Stimulated activated CD8-positive, alpha-beta memory T cell treated with anti-CD3 and anti-CD28 coated beads, Interleukin-15, amount 100 ng/mL, for 24 hours (primary cell): Measurements from ENCODE around the gene TNP2.

Experiments used
- DNase-seq: peaks from one replicate; pipeline ENCODE4 v3.0.0-alpha.2; 2020; ENCODE audit warnings: low read depth

The TNP2 gene

GRCh38 chr16:11268921-11269375, at the start of gene TNP2:
TNP2 (minus strand) TSS chr16:11269325; CDS start chr16:11269262, 63 bp downstream.
- DNase-seq = no peak

DNA sequence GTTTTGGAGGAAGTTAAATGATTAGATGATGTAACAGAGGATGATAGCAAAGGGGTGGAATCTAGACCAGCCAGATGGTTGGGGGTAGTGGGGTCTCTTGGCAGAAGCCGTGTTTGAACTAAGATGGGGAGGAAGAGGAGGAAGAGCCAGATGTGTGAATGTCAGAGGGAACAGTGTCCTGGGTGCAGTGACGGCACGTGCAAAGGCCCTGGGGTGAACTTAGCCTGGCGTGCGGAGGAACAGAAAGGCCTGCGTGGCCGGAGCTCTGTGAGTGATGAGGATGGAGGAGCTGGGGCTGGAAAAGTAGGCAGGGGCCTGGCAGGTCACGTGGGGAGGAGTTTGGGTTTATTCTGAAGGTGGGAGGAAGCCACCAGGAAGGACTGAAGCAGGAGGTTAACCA, 49.7 kb upstream of the TNP2 start:
- DNase-seq = no peak

DNA sequence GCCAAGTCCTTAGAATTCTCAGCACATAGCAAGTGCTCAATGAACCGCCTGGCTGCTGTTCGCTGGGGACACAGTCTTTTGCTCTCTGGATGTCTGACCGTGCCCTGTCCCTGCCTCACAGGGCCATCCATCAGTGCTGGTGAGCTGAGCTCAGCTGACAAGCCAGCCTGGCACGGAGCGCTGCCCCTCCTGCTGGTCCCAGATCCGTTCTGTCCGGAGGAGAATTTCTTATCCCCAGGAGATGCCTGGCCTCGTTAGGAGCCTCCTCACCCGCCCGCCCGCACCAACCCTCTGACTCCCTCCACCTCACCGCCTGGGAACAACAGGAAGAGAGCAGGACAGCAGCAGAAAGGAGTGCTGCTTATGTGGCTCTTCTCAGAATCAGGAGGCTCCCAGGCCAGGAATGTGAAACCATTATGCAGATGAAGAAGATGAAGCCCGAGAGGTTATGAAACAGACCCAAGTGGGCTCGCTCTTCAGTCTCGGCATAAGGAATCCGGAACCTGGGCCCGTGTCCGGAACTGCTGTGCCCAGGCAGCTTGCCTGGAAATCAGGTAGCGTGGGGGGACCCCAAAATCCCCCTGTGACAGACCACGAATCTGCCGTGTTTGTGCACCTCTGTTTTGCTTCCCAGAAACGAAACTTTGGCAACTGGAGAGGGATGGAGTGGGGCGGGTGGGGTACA, 47.3 kb upstream of the TNP2 start:
- no peak for DNase-seq

- DNase-seq = no peak
These were observed 46.4 kb upstream of the TNP2 start for GRCh38 chr16:11315510-11315909.

GRCh38 chr16:11314309-11314894, 45.3 kb upstream of the TNP2 start:
- DNase-seq = no peak

DNA sequence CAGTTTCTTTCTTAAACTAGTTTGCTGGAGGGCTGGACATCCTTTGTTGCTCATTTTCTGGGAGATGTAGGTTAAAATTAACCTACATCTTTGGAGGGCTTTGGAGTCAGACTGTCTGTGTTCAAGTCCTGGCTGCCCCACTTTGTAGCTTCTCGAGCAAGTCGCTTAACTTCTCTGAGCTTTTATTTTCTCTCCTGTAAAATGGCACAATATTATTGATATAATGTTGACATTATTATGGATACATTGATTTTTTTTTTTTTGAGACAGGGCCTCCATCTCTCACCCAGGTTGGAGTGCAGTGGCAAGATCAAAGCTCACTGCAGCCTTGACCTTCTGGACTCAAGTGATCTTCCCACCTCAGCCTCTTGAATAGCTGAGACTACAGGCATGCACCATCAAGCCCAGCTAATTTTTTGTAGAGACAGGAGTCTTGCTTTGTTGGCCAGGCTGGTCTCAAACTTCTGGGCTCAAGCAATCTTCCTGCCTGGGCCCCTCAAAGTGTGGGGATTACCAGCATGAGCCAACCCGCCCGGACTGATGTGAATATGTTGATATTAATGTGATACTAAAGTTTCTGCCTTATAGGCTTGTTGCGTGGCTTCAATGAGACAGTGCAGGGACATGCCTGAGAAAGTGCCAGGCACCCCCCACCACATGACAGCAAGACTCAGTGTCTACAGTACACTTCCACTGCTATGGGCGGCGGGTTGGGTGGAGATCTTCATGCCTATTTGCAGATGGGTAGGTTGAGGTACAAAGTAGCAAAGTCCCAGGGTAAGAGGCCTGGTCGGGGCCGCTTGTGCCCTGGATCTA, 44.6 kb upstream of the TNP2 start:
- DNase-seq = no peak

GRCh38 chr16:11312718-11313492, 43.8 kb upstream of the TNP2 start:
- no peak for DNase-seq

DNA sequence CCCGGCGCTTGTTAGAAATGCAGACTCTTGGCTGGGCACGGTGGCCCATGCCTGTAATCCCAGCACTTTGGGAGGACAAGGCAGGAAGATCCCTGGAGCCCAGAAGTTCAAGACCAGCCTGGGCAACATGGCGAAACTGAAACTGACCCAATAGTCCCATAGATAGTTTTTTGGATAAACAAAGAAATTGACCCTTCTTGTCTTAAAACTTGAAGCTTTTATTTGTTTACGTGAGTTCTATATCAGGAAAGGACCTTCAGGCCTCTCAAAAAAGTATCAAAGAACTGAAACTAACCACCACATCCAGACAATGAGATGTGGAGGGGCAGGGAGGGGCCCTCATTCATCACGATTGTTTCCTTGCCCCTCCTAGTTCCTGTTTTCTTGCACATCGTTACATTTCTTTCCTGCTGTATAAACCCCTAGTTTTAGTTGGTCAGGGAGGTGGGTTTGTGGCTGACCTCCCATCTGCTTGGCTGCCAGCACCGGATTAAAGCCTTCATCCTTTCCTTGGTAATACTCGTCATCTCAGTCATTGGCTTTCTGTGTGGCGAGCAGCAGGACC, 42.0 kb upstream of the TNP2 start:
- no peak for DNase-seq

DNA sequence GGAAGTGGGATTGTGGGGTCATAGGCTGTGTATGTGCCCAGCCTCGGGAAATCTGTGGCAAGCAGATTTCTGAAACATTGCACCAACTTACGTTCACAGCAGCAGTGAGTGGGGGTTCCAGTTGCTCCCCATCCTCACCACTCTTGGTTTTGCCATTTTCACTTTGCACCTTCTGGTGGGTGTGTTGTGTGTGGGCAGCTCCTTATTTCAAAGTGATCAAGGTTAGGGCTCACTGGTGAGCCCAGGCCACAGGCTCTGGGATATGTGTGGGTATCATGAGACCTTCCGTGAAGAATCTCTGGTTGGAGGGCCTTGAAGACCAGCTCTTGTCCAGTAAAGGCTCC, 41.5 kb upstream of the TNP2 start:
- no peak for DNase-seq

DNA sequence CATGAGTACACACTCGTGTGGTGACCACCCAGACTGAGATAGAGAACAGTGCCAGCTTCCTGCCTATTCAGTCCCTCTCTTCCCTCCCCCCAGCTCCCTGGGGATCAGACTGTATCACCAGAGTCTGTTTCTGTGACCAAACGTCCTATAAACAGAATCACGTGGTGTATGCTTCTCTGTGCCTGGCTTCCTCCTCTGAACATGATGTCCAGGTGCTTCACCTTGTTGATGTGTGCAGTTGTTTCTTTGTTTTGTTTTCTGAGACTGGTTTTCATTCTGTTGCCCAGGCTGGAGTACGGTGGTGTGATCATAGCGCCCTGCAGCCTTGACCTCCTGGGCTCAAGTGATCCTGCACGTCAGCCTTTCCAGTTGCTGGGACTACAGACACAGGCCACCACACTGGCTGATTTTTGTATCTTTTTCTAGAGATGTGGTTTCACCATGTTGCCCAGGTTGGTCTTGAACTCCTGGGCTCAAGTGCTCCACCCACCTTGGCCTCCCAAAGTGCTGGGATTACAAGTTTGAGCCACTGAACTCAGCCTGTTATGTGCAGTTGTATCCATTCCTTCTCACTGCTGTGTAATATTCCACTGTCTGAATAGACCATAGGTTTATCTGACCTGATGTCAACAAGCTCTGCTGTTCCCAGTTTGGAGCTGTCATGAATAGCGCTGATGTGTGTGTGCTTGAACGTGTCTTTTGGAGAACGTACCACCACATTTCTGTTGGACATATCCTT, 40.9 kb upstream of the TNP2 start:
- DNase-seq = no peak

GRCh38 chr16:11308493-11309283, 39.6 kb upstream of the TNP2 start:
- DNase-seq = no peak

DNA sequence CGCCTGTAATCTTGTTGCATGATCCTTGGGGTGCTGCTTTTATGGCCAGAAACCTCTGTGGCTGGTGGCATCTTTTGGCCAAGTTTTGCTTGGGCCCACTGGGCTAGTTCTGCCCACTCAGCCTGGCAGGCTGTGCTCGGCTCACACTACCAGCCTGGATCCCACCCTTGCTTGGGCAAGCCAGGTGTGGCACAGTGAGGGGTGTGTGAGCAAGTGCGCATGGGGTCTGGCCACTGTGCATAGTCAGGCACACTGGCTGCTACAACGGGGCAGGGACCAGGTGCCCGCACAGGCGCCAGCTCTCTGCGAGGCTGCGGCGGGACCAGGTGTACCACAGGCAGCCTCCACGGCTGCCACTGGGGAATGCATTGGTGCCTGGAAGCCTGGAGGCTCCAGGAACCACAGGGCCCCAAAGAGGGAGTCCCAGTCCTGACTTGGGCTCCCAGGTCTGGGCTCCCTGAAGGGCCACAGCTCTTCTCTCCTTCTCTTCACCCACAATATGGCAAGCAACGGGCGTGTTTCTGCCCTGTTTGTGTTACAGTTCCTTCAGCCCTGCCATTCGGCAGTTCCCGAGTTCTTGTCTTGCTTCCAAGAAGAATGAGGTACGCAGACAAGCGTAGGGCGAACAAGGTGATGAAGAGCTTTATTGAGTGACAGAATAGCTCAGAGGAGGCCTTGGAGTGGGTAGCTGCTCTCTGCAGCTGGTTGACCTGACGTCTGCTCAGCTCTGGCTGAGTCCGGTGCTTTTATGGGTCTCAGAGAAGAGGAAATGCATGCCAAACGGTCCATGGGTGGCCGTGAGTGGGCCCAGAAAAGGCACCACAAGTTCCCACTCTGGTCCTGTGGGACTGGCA, 38.7 kb upstream of the TNP2 start:
- no peak for DNase-seq

- DNase-seq = no peak
These were observed 38.0 kb upstream of the TNP2 start for GRCh38 chr16:11306997-11307638.

- DNase-seq = no peak
These were observed 37.3 kb upstream of the TNP2 start for GRCh38 chr16:11306381-11306780.

DNA sequence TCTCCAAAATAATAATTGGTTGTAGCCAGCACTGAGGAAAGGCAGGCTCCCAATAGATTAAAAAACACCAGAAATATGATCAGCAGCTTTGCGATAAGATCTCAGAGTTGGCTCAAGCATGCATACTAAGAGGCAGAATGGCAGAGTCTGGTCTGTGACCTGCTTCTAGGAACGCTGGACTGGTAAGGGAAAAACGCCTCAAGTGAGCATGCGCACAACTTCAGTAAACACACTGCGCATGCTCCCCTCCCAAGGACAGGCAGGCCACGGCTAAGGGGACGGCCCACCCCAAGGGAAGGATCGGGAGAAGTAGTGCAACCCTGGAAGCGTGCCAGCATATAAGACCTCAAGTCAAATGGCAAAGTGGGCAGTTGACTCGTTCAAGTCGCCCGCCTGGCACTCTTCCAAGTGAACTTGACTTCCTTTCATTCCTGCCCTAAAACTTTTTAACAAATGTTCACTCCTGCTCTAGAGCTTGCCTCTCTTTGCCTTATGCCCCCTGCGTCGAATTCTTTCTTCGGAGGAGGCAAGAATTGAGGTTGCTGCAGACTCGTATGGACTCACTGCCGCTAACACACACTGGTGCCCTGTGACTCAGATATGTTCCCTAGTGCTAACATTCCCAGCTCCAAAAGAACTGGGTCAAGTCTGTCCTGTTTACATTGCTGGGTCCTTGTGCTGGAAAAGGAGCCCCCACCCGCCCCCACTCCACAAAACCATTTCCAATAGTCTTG, 34.4 kb upstream of the TNP2 start:
- DNase-seq = no peak

GRCh38 chr16:11302977-11303376, 33.9 kb upstream of the TNP2 start:
- DNase-seq = no peak

DNA sequence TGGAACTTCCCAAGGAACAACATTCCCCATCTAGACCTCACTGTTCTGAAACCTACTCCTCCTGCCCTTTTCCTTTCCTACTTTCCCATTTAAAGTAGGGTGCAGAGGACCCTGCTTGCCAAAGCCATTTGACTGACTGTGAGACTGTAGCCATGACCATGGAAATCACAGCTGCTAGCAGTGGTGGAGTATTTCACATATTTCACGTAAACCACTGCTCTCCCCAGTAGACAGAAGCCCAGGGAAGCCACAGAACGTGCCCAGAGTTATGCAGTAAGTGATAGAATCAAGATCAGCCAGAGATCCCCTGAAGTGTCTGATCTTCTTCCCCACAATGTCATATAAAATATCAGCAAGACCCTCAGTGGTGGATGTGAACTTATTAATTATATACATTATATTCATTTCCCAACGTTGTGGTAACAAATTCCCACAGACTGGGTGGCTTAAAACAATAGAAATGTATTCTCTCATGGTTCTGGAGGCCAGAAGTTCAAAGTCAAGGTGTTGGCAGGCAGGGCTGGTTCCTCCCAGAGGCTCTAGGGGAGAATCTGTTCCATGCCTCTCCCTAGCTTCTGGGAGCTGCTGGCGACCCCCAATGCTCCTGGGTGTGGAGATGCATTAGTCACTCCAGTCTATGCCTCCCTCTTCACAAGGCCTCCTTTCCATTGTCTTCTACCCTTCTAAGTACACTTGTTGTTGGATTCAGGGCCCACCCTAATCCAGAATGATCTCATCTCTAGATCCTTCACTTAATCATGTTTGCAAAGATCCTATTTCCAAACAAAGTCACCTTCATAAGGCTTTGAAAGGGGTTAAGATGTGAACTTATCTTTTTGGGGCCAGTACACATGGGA, 32.7 kb upstream of the TNP2 start:
- no peak for DNase-seq

- DNase-seq = no peak
These were observed 31.4 kb upstream of the TNP2 start for GRCh38 chr16:11300560-11300892.
